GM18507 (cell line): ENCODE results near the gene IL1RAPL2.
"Not testable (repeated sequence)": the region's sequence is repeated elsewhere in the genome, so short reads cannot be mapped to it uniquely, and the experiment has no call there.

Experiments
- DNase-seq: peaks from one replicate; pipeline ENCODE4 v3.0.0; 2011; ENCODE audit warnings: low read depth; ENCODE audit not compliant: insufficient read length; ENCODE audit errors: extremely low spot score
- FAIRE-seq: peaks from 2 replicates; lab custom pipeline; 2011; peaks lifted over from hg19 to GRCh38; lab: Jason Lieb, UNC

IL1RAPL2 gene

GRCh38 chrX:105635794-105636193 is 1069.8 kb downstream of the IL1RAPL2 start:
- no peak for FAIRE-seq

GRCh38 chrX:105636667-105637066 is 1070.7 kb downstream of the IL1RAPL2 start:
- no peak for FAIRE-seq
- DNase-seq: no peak

More at GRCh38 chrX:105635794-105636193, 1069.8 kb downstream of the IL1RAPL2 start:
- DNase-seq: no peak

- FAIRE-seq (no peak), DNase-seq (no peak)
These were observed 1079.8 kb downstream of the IL1RAPL2 start for GRCh38 chrX:105645667-105646357.

GRCh38 chrX:105646592-105647372 is 1080.8 kb downstream of the IL1RAPL2 start:
- DNase-seq (no peak), FAIRE-seq (no peak)

- no peak for FAIRE-seq
- DNase-seq: no peak
These were observed 1081.8 kb downstream of the IL1RAPL2 start for GRCh38 chrX:105647749-105648148.

- no peak for DNase-seq
- FAIRE-seq: no peak
These were observed 1082.7 kb downstream of the IL1RAPL2 start for GRCh38 chrX:105648732-105649131.

- no peak for FAIRE-seq
- DNase-seq: no peak
These were observed 1084.6 kb downstream of the IL1RAPL2 start for GRCh38 chrX:105650577-105650976.

- DNase-seq (no peak), FAIRE-seq (no peak)
These were observed 1085.0 kb downstream of the IL1RAPL2 start for GRCh38 chrX:105650986-105651385.

GRCh38 chrX:105653891-105654290 is 1087.9 kb downstream of the IL1RAPL2 start:
- no peak for DNase-seq
- no peak for FAIRE-seq

- FAIRE-seq: no peak
- DNase-seq: no peak
These were observed 1092.1 kb downstream of the IL1RAPL2 start for GRCh38 chrX:105658136-105658535.

GRCh38 chrX:105662248-105662647 is 1096.2 kb downstream of the IL1RAPL2 start:
- no peak for FAIRE-seq

GRCh38 chrX:105664243-105664642 is 1098.2 kb downstream of the IL1RAPL2 start:
- DNase-seq: no peak
- FAIRE-seq: no peak

More at GRCh38 chrX:105662248-105662647, 1096.2 kb downstream of the IL1RAPL2 start:
- no peak for DNase-seq

- FAIRE-seq, DNase-seq: not testable (repeated sequence)
These were observed 1118.3 kb downstream of the IL1RAPL2 start for GRCh38 chrX:105684288-105684687.

GRCh38 chrX:105694839-105695238 is 1128.8 kb downstream of the IL1RAPL2 start:
- DNase-seq: no peak

GRCh38 chrX:105695451-105695850 is 1129.5 kb downstream of the IL1RAPL2 start:
- no peak for FAIRE-seq
- DNase-seq: no peak

More at GRCh38 chrX:105694839-105695238, 1128.8 kb downstream of the IL1RAPL2 start:
- FAIRE-seq: no peak

- DNase-seq (no peak), FAIRE-seq (no peak)
These were observed 1130.9 kb downstream of the IL1RAPL2 start for GRCh38 chrX:105696870-105697269.

GRCh38 chrX:105697984-105698781 is 1132.2 kb downstream of the IL1RAPL2 start:
- DNase-seq (no peak), FAIRE-seq (no peak)

- DNase-seq: no peak
- no peak for FAIRE-seq
These were observed 1134.3 kb downstream of the IL1RAPL2 start for GRCh38 chrX:105700331-105700730.

- DNase-seq: no peak
- no peak for FAIRE-seq
These were observed 1135.5 kb downstream of the IL1RAPL2 start for GRCh38 chrX:105701310-105702052.
